ENCODE data around the gene SOX6. TPM values are rescaled to one million over a fixed set of nuclear protein-coding genes. Genes with fewer than 3 reads are reported as not detected.

Gene SOX6
- total and polyA plus RNA-seq, 2 donors (not counting 1 experiment from before 2014, with no cell fraction given): 3.0 to 5.1 TPM

DNA sequence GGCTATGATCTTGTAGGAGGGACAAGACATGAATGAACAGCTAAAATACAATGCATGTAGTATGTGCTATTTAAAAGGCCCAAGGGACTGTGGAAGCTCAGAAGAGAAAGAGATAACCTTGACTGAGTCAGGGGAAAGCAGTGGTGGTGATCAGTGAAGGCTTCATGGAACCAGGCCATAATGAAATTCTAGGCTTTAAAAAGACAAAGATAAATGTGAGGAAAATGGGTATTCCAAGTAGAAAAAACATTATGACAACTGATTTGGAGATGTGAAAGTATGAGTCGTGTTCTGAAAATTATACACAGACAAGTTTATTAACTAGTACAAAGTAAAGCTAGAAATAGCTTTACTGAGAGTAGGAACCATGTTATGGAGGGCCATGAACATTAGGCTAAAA, 189.8 kb downstream of the SOX6 start:
- H3K9ac ChIP-seq (ENCODE audit: insufficient read depth, low read length): no peak overlapping the region
- TF ChIP-seq, protein P1, sequence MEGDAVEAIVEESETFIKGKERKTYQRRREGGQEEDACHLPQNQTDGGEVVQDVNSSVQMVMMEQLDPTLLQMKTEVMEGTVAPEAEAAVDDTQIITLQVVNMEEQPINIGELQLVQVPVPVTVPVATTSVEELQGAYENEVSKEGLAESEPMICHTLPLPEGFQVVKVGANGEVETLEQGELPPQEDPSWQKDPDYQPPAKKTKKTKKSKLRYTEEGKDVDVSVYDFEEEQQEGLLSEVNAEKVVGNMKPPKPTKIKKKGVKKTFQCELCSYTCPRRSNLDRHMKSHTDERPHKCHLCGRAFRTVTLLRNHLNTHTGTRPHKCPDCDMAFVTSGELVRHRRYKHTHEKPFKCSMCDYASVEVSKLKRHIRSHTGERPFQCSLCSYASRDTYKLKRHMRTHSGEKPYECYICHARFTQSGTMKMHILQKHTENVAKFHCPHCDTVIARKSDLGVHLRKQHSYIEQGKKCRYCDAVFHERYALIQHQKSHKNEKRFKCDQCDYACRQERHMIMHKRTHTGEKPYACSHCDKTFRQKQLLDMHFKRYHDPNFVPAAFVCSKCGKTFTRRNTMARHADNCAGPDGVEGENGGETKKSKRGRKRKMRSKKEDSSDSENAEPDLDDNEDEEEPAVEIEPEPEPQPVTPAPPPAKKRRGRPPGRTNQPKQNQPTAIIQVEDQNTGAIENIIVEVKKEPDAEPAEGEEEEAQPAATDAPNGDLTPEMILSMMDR (conservative IDR thresholded peaks at IDR 0.05 in 1 of 2, IDR thresholded peaks at IDR 0.05 in 1 of 2; ENCODE audit: low read depth in 1 of 2, low read length in 2 of 2): no peak
- TF ChIP-seq EZH2 (IDR thresholded peaks at IDR 0.05; ENCODE audit: low read length, missing control alignments): no peak
- no peaks in the 10 kb centered on the region for H3K27me3 ChIP-seq (ENCODE audit: control insufficient read depth, insufficient read depth, low read length)
- H3K4me2 ChIP-seq (ENCODE audit: extremely low read depth, insufficient read depth, low read length): no peak overlapping the region
- H3K27ac ChIP-seq (ENCODE audit: insufficient read depth, low read length): no peak overlapping the region
- H3K36me3 ChIP-seq (ENCODE audit: control insufficient read depth, insufficient read depth, low read length): no peaks in the 10 kb centered on the region
- peak; percentile 5 to 23 for DNase-seq (ENCODE audit: low read depth in 2 of 2)
- no peaks in the 10 kb centered on the region for H3K4me1 ChIP-seq (ENCODE audit: control insufficient read depth, extremely low read depth, insufficient read depth, low read length)
- H3K4me3 ChIP-seq (replicated peaks in 1 of 4; ENCODE audit: control extremely low read depth in 1 of 4, insufficient read depth in 1 of 4, low read depth in 3 of 4, low read length in 4 of 4): no peak overlapping the region
- no peaks in the 10 kb centered on the region for H3K79me2 ChIP-seq (ENCODE audit: control insufficient read depth, insufficient read depth, low read length)
- H2AFZ ChIP-seq (ENCODE audit: low read length): no peak overlapping the region
- H3K9me3 ChIP-seq (ENCODE audit: control insufficient read depth, insufficient read depth, low read depth, low read length): no peaks in the 10 kb centered on the region
- H4K20me1 ChIP-seq (ENCODE audit: control insufficient read depth, extremely low read depth, insufficient read depth, low read length): no peaks in the 10 kb centered on the region

DNA sequence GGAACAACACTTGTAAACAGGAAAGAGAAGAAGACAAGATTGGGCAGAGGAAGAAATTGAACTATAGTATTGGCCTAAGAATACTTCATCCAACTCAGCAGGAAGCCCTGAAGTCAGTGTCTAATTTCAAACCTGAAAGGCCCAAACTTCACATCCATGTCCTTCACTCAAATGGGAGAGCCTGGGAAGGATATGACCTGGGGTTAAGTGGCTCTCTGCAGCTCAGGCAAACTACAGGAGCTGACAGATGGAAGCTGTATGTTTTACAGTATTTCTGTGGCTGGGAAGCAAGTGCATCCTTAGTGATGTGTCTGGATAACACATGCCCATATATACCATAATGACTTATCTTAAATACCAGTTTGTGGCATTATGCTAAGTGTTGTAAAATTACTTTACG, 196.2 kb downstream of the SOX6 start:
- H3K79me2 ChIP-seq (ENCODE audit: control insufficient read depth, insufficient read depth, low read length): no peaks in the 10 kb centered on the region
- H3K27ac ChIP-seq (ENCODE audit: insufficient read depth, low read length): no peak overlapping the region
- no peaks in the 10 kb centered on the region for H3K9me3 ChIP-seq (ENCODE audit: control insufficient read depth, insufficient read depth, low read depth, low read length)
- H3K9ac ChIP-seq (ENCODE audit: insufficient read depth, low read length): no peak overlapping the region
- no peak overlapping the region for H3K4me3 ChIP-seq (replicated peaks in 1 of 4; ENCODE audit: control extremely low read depth in 1 of 4, insufficient read depth in 1 of 4, low read depth in 3 of 4, low read length in 4 of 4)
- TF ChIP-seq EZH2 (IDR thresholded peaks at IDR 0.05; ENCODE audit: low read length, missing control alignments): no peak
- TF ChIP-seq, protein P1 (conservative IDR thresholded peaks at IDR 0.05 in 1 of 2, IDR thresholded peaks at IDR 0.05 in 1 of 2; ENCODE audit: low read depth in 1 of 2, low read length in 2 of 2): no peak
- H3K36me3 ChIP-seq (ENCODE audit: control insufficient read depth, insufficient read depth, low read length): no peaks in the 10 kb centered on the region
- no peak overlapping the region for H2AFZ ChIP-seq (ENCODE audit: low read length)
- no peak overlapping the region for H3K4me2 ChIP-seq (ENCODE audit: extremely low read depth, insufficient read depth, low read length)
- no peaks in the 10 kb centered on the region for H3K4me1 ChIP-seq (ENCODE audit: control insufficient read depth, extremely low read depth, insufficient read depth, low read length)
- DNase-seq (ENCODE audit: low read depth in 2 of 2): no peak
- no peaks in the 10 kb centered on the region for H3K27me3 ChIP-seq (ENCODE audit: control insufficient read depth, insufficient read depth, low read length)
- no peaks in the 10 kb centered on the region for H4K20me1 ChIP-seq (ENCODE audit: control insufficient read depth, extremely low read depth, insufficient read depth, low read length)

DNA sequence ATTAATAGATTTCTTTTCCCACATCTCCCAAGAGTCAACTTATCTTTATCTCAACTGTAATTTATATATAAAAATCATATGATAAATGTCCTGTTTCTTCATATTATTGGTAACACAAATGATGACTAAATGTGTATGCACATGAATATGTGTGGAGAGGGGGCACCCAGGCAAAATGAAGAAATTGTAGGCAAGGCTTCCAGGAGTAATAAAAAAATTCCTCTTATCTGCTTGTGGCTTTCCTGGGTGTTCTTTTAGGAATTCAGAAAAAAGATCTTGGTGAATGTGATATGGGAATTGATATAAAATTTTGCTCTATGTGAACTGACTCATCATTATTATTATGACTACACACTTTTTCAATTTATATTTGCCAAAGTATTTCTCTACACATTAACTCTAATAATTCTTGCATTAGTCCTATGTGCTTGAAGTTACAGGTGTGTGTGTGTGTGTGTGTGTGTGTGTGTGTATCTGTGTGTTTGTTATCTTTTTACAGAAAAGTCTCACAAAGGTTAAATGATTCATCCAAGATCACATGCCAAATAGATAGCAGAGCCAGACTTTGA, 197.8 kb downstream of the SOX6 start:
- no peak for DNase-seq (ENCODE audit: low read depth in 2 of 2)
- Histone ChIP-seq H3K36me3 (ENCODE audit: control insufficient read depth, insufficient read depth, low read length) (no peaks in the 10 kb centered on the region), H4K20me1 (ENCODE audit: control insufficient read depth, extremely low read depth, insufficient read depth, low read length) (no peaks in the 10 kb centered on the region), H3K4me3 (replicated peaks in 1 of 4; ENCODE audit: control extremely low read depth in 1 of 4, insufficient read depth in 1 of 4, low read depth in 3 of 4, low read length in 4 of 4) (no peak overlapping the region), H3K9ac (ENCODE audit: insufficient read depth, low read length) (no peak overlapping the region), H3K27me3 (ENCODE audit: control insufficient read depth, insufficient read depth, low read length) (no peaks in the 10 kb centered on the region), H3K79me2 (ENCODE audit: control insufficient read depth, insufficient read depth, low read length) (no peaks in the 10 kb centered on the region), H3K4me1 (ENCODE audit: control insufficient read depth, extremely low read depth, insufficient read depth, low read length) (no peaks in the 10 kb centered on the region), H2AFZ (ENCODE audit: low read length) (no peak overlapping the region), H3K4me2 (ENCODE audit: extremely low read depth, insufficient read depth, low read length) (no peak overlapping the region), H3K9me3 (ENCODE audit: control insufficient read depth, insufficient read depth, low read depth, low read length) (no peaks in the 10 kb centered on the region), H3K27ac (ENCODE audit: insufficient read depth, low read length) (no peak overlapping the region)
- TF ChIP-seq, protein P1 (conservative IDR thresholded peaks at IDR 0.05 in 1 of 2, IDR thresholded peaks at IDR 0.05 in 1 of 2; ENCODE audit: low read depth in 1 of 2, low read length in 2 of 2): no peak
- TF ChIP-seq EZH2 (IDR thresholded peaks at IDR 0.05; ENCODE audit: low read length, missing control alignments): no peak

All from fibroblast of lung (primary cell).